ENCODE data around the gene JPT2.

- TF ChIP-seq CTCF (IDR thresholded peaks at IDR 0.05) (no peak), POLR2A (IDR thresholded peaks at IDR 0.05) (no peak)
Measured at GRCh38 chr16:1701216-1701878, 23.3 kb downstream of the JPT2 start.

Measured in body of pancreas (tissue), 4 donors.